GM12801 (cell line): ENCODE data around the gene ELOB.

Source experiments
- TF ChIP-seq, protein P1 (sequence below): IDR thresholded peaks from one replicate; pipeline ENCODE4 v1.5.1; 2011; ENCODE audit warnings: control low read depth; ENCODE audit not compliant: insufficient read length; ENCODE audit errors: extremely low read depth

ELOB gene

DNA sequence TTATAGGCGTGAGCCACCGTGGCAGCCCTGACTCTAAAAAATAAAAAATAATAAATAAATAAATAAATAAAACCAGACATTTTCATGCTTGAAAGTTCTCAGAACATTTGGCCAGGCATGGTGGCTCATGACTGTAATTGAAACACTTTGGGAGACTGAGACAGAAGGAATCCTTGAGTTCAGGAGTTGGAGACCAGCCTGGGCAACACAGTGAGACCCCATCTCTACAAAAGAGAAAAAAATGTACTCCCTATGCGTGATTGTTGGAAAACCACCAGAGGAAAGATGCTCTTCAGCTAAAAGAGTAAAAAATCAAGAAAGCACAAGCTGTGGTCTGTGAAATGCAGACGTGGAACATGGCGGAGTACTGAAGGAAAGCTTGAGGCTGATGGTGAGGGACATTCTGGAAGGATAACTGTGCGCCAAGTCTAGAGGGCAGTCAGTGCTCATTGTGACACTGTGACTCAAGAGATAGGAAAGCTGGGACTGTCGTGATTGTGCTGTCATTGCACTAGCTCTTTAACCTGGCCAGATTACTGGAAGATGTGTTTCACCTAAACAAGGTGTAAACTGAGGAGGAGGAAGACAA lies 52.9 kb downstream of the ELOB start:
- TF ChIP-seq, protein P1, sequence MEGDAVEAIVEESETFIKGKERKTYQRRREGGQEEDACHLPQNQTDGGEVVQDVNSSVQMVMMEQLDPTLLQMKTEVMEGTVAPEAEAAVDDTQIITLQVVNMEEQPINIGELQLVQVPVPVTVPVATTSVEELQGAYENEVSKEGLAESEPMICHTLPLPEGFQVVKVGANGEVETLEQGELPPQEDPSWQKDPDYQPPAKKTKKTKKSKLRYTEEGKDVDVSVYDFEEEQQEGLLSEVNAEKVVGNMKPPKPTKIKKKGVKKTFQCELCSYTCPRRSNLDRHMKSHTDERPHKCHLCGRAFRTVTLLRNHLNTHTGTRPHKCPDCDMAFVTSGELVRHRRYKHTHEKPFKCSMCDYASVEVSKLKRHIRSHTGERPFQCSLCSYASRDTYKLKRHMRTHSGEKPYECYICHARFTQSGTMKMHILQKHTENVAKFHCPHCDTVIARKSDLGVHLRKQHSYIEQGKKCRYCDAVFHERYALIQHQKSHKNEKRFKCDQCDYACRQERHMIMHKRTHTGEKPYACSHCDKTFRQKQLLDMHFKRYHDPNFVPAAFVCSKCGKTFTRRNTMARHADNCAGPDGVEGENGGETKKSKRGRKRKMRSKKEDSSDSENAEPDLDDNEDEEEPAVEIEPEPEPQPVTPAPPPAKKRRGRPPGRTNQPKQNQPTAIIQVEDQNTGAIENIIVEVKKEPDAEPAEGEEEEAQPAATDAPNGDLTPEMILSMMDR, result no peak
